HG03103 (cell line): ENCODE measurements around the gene FLVCR1.
"Not testable (repeated sequence)": the region's sequence is repeated elsewhere in the genome, so short reads cannot be mapped to it uniquely, and the experiment has no call there.

Experiments
- ATAC-seq: cut with Tn5 transposase; IDR thresholded peaks from one replicate; pipeline ENCODE4 v1.9.1; 2021; ENCODE audit warnings: low read depth; ENCODE audit not compliant: unreplicated experiment

FLVCR1 gene

GRCh38 chr1:212858461-212859265 is 588 bp downstream of the FLVCR1 start:
- no peak for ATAC-seq

- ATAC-seq: no peak
These were observed 2.9 kb downstream of the FLVCR1 start for GRCh38 chr1:212860713-212861581.

DNA sequence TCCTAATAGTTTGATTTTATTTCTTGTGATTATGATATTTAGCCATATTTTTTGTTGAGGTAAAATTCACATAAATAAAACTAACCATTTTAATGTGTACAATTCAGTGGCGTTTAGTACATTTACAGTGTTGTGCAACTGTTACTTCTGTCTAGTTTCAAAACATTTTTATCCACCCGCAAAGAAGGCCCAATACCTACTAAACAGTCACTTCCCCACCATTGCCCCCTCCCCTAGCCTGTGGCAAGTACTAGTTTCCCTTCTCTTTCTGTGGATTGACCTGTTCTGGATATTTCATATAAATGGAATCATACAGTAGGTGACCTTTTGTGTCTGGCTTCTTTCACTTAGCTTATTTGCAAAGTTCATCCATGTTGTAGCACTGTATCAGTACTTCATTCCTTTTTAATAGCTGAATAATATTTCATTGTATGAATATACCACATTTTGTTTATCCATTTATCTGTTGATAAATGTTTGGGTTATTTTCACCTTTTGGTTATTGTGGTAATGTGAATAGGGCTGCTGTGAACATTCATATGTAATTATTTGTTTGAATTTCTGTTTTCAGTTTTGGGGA is 4.1 kb downstream of the FLVCR1 start:
- ATAC-seq: no peak

GRCh38 chr1:212863345-212863744 is 5.3 kb downstream of the FLVCR1 start:
- ATAC-seq: not testable (repeated sequence)

DNA sequence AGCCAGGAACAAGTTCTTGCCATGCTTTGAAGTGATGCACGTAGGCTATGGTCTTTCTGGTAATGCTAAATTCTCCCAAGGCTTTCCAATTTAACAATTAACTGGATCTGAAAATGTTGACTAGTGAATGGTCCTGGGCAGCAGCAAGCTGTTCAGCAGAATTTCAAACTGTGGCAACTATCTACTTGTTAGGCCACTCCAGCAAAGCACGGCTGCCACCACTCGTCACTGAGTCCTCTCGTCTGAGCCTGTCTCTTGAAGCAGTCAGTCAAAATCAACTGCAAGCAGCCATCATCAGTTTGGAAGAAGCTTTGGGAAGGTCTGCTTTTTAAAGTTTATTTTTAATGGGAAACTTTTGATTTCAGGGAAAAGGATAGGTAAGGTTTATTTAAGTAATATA is 6.1 kb downstream of the FLVCR1 start:
- no peak for ATAC-seq

GRCh38 chr1:212867192-212867591 is 9.1 kb downstream of the FLVCR1 start:
- no peak for ATAC-seq

DNA sequence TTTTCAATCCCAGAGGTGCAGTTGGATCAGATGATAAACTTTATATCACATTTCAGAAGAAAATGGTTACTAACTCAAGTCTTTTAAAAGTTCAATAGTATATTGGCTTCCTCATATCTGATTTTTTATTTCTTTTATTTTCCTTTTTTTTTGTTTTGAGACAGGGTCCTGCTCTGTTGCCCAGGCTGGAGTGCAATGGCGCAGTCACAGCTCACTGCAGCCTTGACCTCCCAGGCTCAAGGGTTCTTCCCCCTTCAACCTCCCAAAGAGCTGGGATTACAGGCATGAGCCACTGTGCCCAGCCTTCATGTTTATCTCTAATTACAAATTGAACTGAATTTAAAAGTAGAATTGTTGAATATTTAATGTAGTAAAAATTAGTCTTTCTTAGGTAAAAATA is 13.9 kb downstream of the FLVCR1 start:
- no peak for ATAC-seq

GRCh38 chr1:212873518-212873917 is 15.4 kb downstream of the FLVCR1 start:
- peak; percentile 60 for ATAC-seq

- ATAC-seq: no peak
These were observed 20.3 kb downstream of the FLVCR1 start for GRCh38 chr1:212878418-212878817.

GRCh38 chr1:212879947-212880690 is 22.0 kb downstream of the FLVCR1 start:
- no peak for ATAC-seq

DNA sequence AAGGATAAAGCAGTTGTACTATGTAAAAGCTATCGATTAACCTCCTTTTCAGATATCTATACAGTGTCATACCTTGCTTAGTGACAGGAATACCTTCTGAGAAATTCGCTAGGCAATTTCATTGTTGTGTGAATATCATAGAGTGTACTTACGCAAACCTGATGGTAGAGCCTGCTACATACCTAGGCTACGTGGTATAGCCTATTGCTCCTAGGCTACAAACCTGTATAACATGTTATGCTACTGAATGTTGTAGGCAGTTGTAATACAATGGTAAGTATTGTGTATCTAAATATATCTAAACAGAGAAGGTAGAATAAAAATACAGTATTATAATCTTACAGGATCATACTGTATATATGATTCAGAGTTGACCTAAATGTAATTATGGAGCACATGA is 26.5 kb downstream of the FLVCR1 start:
- no peak for ATAC-seq

DNA sequence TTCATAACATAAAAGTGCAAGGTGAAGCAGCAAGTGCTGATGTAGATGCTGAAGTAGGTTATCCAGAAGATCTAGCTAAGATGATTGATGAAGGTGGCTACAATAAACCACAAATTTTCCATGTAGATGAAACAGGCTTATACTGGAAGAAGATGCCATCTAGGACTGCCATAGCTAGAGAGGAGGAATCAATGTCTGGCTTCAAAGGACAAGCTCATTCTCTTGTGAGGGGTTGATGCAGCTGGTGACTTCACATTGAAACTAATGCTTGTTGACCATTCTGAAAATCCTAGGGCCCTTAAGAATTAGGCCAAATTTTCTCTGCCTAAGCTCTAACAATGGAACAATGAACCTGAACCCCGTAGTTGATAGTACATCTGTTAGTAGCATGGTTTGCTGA is 34.0 kb downstream of the FLVCR1 start:
- no peak for ATAC-seq

DNA sequence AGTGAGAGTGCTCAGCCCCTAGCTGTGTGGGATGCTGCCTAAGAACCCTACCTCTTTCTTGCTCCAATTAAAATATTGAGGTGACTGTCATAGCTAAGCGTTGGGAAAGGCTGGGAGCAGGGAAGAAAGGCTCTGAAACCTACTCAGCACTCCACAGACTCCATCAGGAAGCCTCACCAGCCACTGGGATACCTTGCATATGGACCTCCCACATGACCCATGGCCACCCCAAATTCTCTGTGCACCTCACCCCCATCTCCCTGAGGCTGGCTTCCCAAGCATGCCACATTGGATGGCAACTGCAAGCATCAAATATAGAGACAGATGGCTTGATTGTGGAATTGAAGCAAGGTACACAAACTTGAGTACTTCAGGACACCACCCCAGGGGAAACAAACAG is 41.8 kb downstream of the FLVCR1 start:
- no peak for ATAC-seq

- no peak for ATAC-seq
These were observed 43.2 kb downstream of the FLVCR1 start for GRCh38 chr1:212901290-212901689.

GRCh38 chr1:212902054-212902453 is 44.0 kb downstream of the FLVCR1 start:
- ATAC-seq: no peak

- ATAC-seq: no peak
These were observed 45.6 kb downstream of the FLVCR1 start for GRCh38 chr1:212903664-212904063.

DNA sequence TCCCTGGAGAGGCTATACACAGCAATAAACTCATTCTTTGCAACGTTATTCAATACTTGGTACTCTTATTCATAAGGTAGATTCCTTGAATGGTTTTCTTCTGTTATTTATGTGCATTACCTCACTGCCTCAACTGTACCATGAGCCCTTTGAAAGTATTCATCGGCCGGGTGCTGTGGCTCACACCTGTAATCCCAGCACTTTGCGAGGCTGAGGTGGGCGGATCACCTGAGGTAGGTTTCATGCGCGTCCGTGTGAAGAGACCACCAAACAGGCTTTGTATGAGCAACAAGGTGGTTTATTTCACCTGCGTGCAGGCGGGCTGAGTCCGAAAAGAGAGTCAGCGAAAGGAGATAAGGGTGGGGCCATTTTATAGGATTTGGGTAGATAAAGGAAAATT is 50.0 kb downstream of the FLVCR1 start:
- not testable (repeated sequence) for ATAC-seq

DNA sequence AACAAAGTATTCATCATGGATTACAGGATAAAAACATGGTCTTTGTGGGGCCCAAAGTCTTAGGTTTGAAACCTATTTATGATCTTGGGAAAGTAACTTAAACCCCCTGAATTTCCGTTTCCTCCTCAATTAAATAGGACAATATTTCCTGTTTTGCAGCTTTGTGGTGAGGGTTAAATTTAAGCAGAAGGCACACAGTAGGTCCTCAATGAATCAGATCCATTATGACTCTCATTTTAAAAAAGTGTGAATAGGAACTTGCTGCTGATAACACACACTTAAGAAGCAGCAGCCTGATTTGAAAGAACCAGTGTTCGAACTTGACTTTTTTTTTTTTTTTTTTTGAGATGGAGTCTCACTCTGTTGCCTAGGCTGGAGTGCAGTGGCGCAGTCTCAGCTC is 50.9 kb downstream of the FLVCR1 start:
- ATAC-seq: no peak

DNA sequence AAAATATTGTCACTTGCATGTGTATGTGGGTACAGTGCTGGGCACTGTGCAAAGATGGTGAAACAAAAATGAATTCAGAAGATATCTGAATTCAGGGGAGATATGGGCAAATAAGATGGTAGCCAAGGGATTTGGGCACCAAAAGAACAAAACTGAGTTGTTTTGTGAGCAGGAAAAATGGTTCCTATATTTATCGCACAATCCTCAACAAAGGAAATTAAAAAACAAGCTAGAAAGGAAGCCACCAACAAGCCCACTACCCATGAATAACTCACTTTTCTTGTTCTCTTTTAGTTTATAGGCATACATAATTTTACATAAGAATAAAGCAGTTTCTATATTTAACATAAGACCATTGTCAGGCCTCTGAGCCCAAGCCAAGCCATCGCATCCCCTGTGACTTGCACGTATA is 51.6 kb downstream of the FLVCR1 start:
- no peak for ATAC-seq

DNA sequence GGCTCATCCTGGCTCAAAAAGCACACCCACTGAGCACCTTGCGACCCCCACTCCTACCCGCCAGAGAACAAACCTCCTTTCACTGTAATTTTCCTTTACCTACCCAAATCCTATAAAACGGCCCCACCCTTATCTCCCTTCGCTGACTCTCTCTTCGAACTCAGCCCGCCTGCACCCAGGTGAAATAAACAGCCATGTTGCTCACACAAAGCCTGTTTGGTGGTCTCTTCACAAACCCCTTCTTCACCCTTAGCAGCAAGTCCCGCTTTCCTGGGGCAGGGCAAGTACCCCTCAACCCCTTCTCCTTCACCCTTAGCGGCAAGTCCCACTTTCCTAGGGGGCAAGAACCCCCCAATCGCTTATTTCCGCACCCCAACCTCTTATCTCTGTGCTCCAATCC is 52.1 kb downstream of the FLVCR1 start:
- not testable (repeated sequence) for ATAC-seq

- ATAC-seq: not testable (repeated sequence)
These were observed 55.6 kb downstream of the FLVCR1 start for GRCh38 chr1:212913638-212914037.
